Ecto neural progenitor cell (in vitro differentiated cells): ENCODE data around the gene AADAC.
"Not testable (repeated sequence)": the region's sequence is repeated elsewhere in the genome, so short reads cannot be mapped to it uniquely, and the experiment has no call there.

Experiments used
- DNase-seq: peaks from one replicate; pipeline ENCODE4 v3.0.0-alpha.2; 2018; ENCODE audit warnings: low spot score

AADAC gene

GRCh38 chr3:151859233-151859673, 45.3 kb downstream of the AADAC start:
- no peak for DNase-seq

- no peak for DNase-seq
Measured at GRCh38 chr3:151859905-151860304, 46.0 kb downstream of the AADAC start.

- no peak for DNase-seq
Measured at GRCh38 chr3:151863611-151864010, 49.7 kb downstream of the AADAC start.

GRCh38 chr3:151864423-151865101, 50.6 kb downstream of the AADAC start:
- DNase-seq = no peak

DNA sequence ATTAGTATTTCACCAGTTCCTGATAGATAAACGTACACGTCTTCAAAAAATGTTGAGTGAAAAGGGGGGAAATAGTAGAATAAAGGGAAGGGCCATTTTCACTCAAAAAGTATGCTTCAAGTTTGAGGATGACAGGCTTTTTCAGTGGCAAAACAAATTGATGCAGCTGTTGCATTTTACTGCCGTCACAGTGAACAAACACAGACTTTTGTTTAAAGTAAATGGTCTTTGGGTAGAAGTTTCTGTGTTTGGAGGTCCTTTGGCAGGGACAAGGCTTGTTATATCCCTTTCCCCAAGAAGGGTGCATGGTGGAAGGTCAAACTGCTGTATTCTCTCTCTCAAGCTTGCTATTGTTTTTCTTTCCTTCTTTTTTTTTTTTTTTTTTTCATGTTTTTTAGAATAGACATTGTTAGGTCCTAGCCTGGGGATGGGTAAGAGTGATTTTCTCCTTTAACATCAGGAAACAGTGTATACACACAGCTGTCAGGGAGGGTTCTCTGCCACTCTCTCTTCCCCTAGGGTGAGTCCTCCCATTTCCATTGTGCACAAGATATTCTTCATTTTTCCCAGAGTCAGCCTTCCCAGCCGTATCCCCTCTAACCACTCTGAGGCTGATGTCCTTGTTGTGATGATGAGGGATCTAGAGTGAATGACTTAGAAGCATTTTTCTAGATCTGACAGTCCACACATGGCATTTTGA, 52.9 kb downstream of the AADAC start:
- DNase-seq = no peak

DNA sequence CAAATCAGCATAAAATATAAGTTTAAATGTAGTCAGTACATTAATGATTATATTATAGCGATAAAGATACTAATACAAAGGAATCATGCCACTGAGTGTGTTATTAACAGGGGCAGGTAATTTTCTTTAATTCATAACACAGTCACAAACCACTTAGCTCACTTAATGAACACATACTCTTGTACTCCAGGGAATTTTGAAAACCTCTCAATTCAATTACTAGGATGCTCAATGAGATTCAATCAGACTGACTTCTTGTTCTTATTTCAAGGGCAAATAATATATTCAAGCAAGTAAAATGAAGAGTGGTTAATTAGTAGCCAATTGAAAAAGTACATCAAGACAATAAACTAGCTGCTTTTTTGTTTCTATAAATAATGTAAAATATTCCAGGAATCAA, 53.8 kb downstream of the AADAC start:
- no peak for DNase-seq

GRCh38 chr3:151869181-151869580, 55.3 kb downstream of the AADAC start:
- no peak for DNase-seq

DNA sequence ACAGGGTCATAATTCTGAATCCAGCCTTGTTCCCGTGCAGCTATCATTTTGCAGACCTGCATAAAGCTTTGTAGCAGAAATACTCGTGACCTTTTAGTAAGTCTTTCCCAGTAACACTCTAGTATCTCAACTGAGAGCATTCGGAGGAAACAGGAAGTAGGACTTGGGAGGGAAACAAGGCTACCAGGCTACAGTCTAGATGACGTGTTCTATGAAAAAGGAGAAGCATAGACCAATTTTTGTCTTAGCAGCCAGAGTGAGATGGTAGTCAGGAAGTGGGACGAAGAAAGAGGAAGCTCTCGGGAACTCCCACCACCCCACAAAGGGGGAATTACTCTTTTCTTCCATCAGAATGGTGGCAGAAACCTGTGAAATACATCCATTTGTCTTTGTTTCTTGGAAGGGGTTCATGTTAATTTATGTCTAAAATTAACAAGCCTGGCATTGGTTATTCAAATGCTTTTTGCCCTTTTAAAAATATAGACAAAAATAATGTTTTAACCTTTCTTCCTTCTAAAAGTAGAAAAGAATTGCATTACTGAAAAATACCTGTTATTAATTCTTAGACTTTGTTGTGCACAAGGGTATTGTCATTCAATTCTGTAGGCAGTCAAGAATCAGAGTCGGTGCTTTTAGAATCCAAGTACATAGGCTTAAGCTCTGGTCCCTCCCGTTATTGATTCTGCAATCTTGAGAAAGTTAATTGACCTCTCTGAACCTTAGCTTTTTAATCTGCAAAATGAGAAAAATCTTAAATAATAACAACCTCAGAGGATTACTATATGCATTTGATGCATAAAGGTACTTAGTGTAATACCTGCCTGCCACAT, 57.9 kb downstream of the AADAC start:
- DNase-seq = no peak

DNA sequence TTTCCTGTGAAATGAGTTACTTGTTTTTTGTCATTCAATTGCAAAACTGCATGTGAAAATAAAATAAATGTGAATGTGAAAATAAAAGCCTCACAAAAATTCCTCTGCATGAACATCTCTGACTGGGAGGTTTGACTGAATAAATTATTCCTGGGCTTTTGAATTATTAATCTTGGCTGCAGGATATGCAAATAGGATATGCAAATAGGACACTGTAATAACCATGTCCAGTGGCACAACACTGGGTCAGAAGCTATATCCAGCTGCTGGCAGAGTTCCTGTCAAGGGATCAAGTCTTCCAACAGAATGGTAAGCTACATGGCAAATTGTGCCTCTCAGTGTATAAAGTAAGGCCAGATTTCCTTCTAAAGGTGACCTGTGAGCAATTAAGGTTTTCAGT, 59.5 kb downstream of the AADAC start, which contains the start of gene SUCNR1:
Gene SUCNR1 (plus strand): TSS at position 246 of the 400 bp plus-strand sequence. CDS start 6,250 bp downstream, outside the sequence.
- no peak for DNase-seq

GRCh38 chr3:151874079-151874478, 60.2 kb downstream of the AADAC start:
- not testable (repeated sequence) for DNase-seq

DNA sequence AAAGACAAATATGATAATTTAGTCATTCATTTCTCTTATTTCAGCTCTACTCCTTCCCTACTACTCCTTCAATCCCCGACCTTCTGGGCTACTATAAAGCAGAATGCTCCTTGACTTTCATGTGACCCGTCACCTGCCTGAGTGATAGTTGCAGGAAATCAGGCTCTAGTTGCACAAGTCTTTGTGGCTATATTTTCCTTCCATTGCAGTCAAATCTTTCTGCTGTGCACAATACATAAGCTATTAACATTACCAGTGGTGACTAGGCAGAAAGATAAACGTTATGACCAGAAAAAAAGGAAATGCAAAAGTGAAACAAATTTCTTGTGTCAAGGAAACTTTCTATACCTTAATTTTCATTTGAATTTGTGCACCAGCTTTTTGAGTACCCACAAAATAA, 61.8 kb downstream of the AADAC start:
- no peak for DNase-seq

GRCh38 chr3:151877269-151877668, 63.4 kb downstream of the AADAC start:
- DNase-seq = no peak
